ENCODE results near the gene SDF2. TPM values are rescaled to one million over a fixed set of nuclear protein-coding genes. Genes with fewer than 3 reads are reported as not detected.

SDF2 gene
- total and polyA plus RNA-seq, 9 of the 15 experiments (the other 6 are each of a cell fraction or from before 2014, with no cell fraction given): 41.2 to 132 (median 65.6) TPM

DNA sequence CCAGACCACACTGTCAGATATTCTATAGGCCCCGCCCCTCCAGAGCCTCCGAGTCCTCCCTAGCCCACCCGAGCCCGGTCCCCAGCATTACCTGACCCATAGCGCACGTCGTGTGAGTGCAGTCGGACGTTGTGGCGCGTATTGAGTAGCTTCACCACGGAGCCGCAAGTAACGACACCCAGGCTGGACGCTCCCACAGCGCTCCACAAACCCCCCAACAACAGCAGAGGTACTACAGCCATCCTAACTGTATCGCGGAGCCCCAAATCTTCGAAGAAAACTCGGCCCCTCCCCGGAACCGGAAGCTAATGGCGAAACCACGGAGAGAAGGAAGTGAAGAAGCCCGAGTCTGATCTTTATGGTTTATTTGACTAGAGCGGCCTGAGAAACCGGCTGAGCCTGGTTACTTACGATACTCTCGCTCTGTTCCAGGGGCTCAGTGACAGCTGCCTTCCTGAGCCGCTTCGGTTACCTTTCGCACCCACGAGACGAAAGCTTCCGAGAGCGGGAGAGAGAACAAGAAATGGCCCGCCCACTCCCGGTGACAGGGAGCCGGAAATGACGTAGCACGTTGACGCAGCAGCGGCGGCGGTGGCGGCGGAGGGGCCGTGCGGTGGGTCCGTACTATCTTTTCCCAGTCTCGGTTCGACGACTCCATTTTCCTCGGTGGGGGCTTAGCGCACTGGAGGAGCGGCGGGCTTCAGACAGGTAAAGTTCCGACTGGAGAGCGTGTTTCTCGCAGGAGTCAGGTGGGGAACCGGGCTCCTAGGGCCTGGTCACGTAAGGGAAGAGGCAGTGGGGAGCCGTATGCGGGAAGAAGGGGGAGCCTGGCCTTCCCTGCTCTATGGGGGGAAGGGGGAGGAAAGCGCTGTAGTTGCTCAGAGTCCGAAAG is at the start of gene SDF2, which contains the start of gene SUPT6H (continued):
- TF ChIP-seq, protein P1, sequence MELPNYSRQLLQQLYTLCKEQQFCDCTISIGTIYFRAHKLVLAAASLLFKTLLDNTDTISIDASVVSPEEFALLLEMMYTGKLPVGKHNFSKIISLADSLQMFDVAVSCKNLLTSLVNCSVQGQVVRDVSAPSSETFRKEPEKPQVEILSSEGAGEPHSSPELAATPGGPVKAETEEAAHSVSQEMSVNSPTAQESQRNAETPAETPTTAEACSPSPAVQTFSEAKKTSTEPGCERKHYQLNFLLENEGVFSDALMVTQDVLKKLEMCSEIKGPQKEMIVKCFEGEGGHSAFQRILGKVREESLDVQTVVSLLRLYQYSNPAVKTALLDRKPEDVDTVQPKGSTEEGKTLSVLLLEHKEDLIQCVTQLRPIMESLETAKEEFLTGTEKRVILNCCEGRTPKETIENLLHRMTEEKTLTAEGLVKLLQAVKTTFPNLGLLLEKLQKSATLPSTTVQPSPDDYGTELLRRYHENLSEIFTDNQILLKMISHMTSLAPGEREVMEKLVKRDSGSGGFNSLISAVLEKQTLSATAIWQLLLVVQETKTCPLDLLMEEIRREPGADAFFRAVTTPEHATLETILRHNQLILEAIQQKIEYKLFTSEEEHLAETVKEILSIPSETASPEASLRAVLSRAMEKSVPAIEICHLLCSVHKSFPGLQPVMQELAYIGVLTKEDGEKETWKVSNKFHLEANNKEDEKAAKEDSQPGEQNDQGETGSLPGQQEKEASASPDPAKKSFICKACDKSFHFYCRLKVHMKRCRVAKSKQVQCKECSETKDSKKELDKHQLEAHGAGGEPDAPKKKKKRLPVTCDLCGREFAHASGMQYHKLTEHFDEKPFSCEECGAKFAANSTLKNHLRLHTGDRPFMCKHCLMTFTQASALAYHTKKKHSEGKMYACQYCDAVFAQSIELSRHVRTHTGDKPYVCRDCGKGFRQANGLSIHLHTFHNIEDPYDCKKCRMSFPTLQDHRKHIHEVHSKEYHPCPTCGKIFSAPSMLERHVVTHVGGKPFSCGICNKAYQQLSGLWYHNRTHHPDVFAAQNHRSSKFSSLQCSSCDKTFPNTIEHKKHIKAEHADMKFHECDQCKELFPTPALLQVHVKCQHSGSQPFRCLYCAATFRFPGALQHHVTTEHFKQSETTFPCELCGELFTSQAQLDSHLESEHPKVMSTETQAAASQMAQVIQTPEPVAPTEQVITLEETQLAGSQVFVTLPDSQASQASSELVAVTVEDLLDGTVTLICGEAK (IDR thresholded peaks at IDR 0.05): peak; percentile 97
- TF ChIP-seq, protein P1 (CRISPR knock-in tag; IDR thresholded peaks at IDR 0.05): no peak
- peak; percentile 40; the same call in 1 of the 2 replicates for TF ChIP-seq ZNF431 (CRISPR knock-in tag; IDR thresholded peaks at IDR 0.05)
- TF ChIP-seq TCF3 (CRISPR knock-in tag; IDR thresholded peaks at IDR 0.05): 0 out of 2 replicates have a peak, but pooled peaks have one; percentile 19
- TF ChIP-seq ZNF384 (IDR thresholded peaks at IDR 0.05; ENCODE audit: low read depth, low read length): 0 out of 2 replicates have a peak, but pooled peaks have one; percentile 3
- TF ChIP-seq, protein P2, sequence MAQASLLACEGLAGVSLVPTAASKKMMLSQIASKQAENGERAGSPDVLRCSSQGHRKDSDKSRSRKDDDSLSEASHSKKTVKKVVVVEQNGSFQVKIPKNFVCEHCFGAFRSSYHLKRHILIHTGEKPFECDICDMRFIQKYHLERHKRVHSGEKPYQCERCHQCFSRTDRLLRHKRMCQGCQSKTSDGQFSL (CRISPR knock-in tag; IDR thresholded peaks at IDR 0.05): peak; percentile 65
- TF ChIP-seq, protein P2 (tag; IDR thresholded peaks at IDR 0.05): peak in 1 of 2 experiments; percentile 61; a peak in 2 of 4 replicates
- TF ChIP-seq NFE2 (IDR thresholded peaks at IDR 0.05; ENCODE audit: low read depth): peak; percentile 80
- TF ChIP-seq, protein P3, sequence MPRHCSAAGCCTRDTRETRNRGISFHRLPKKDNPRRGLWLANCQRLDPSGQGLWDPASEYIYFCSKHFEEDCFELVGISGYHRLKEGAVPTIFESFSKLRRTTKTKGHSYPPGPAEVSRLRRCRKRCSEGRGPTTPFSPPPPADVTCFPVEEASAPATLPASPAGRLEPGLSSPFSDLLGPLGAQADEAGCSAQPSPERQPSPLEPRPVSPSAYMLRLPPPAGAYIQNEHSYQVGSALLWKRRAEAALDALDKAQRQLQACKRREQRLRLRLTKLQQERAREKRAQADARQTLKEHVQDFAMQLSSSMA (CRISPR knock-in tag; IDR thresholded peaks at IDR 0.05): peak; percentile 57; the same call in 1 of the 2 replicates
- no peak for TF ChIP-seq SREBF2 (CRISPR knock-in tag; IDR thresholded peaks at IDR 0.05)
- TF ChIP-seq, protein P4, sequence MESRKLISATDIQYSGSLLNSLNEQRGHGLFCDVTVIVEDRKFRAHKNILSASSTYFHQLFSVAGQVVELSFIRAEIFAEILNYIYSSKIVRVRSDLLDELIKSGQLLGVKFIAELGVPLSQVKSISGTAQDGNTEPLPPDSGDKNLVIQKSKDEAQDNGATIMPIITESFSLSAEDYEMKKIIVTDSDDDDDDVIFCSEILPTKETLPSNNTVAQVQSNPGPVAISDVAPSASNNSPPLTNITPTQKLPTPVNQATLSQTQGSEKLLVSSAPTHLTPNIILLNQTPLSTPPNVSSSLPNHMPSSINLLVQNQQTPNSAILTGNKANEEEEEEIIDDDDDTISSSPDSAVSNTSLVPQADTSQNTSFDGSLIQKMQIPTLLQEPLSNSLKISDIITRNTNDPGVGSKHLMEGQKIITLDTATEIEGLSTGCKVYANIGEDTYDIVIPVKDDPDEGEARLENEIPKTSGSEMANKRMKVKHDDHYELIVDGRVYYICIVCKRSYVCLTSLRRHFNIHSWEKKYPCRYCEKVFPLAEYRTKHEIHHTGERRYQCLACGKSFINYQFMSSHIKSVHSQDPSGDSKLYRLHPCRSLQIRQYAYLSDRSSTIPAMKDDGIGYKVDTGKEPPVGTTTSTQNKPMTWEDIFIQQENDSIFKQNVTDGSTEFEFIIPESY (CRISPR knock-in tag; IDR thresholded peaks at IDR 0.05): 0 out of 2 replicates have a peak, but pooled peaks have one; percentile 53
- peak; percentile 90 for TF ChIP-seq ELF1 (tag; IDR thresholded peaks at IDR 0.05)
- no peak for TF ChIP-seq EHMT2 (IDR thresholded peaks at IDR 0.05)
- no peak for TF ChIP-seq ZNF140 (CRISPR knock-in tag; IDR thresholded peaks at IDR 0.05)
- TF ChIP-seq ZC3H8 (IDR thresholded peaks at IDR 0.05): peak; percentile 38; the same call in 1 of the 2 replicates
